22Rv1 (cell line): Measurements from ENCODE around the gene SF3B1.

Experiments
- CTCF ChIP-seq: fragments of 450-650 bp; IDR thresholded peaks from 2 replicates; pipeline ENCODE4 v1.5.1; 2017; ENCODE audit warnings: mild to moderate bottlenecking
- ZFX ChIP-seq: fragments of 450-650 bp; IDR thresholded peaks from 2 replicates; pipeline ENCODE4 v1.6.1; 2017; ENCODE audit warnings: antibody characterized with exemption, borderline replicate concordance

GRCh38 chr2:197442857-197443256 is 8.0 kb upstream of the SF3B1 start:
- TF ChIP-seq CTCF (no peak), ZFX (no peak)
